ENCODE measurements around the gene VPS39. TPM values are rescaled to one million over a fixed set of nuclear protein-coding genes. Genes with fewer than 3 reads are reported as not detected.
A peak's percentile ranks its signal among the peaks of the same experiment; 100 is the strongest.

The VPS39 gene
- total RNA-seq, 1 donor from 2014 or later: 66.9 TPM

- Histone ChIP-seq H3K9me3 (ENCODE audit: low read depth) (no peaks in the 10 kb centered on the region), H2AFZ (replicated peaks) (no peak overlapping the region), H3K27me3 (no peaks in the 10 kb centered on the region), H3K79me2 (ENCODE audit: low read depth) (peaks cover 17% of the 10 kb centered on the region), H3K27ac (no peak overlapping the region), H3K4me3 (no peak overlapping the region), H4K20me1 (ENCODE audit: low read depth) (no peaks in the 10 kb centered on the region), H3K36me3 (peaks cover 12% of the 10 kb centered on the region), H3K4me2 (no peak overlapping the region), H3K4me1 (no peaks in the 10 kb centered on the region), H3K9ac (no peak overlapping the region), H3F3A (ENCODE audit: low read depth) (no peaks in the 10 kb centered on the region)
- Mint-ChIP-seq H3K27me3 (ENCODE audit: insufficient read depth, low read depth) (no peaks in the 10 kb centered on the region), H3K4me1 (no peaks in the 10 kb centered on the region), H3K36me3 (peaks cover 19% of the 10 kb centered on the region), H3K4me3 (no peak overlapping the region), H3K27ac (no peak overlapping the region), H3K9me3 (peaks cover 8% of the 10 kb centered on the region)
- DNase-seq (ENCODE audit: low spot score): no peak
- TF ChIP-seq EZH2phosphoT487 (IDR thresholded peaks at IDR 0.05) (no peak), EZH2 (IDR thresholded peaks at IDR 0.05) (no peak), CTCF (IDR thresholded peaks at IDR 0.05) (no peak)
Measured at GRCh38 chr15:42191610-42192346, 16.3 kb downstream of the VPS39 start.

GRCh38 chr15:42190370-42190769 lies 17.7 kb downstream of the VPS39 start:
- Histone ChIP-seq H3K36me3 (peaks cover 12% of the 10 kb centered on the region), H3K4me1 (no peaks in the 10 kb centered on the region), H3K79me2 (ENCODE audit: low read depth) (peaks cover 14% of the 10 kb centered on the region), H3K9me3 (ENCODE audit: low read depth) (no peaks in the 10 kb centered on the region), H3K27me3 (no peaks in the 10 kb centered on the region), H3K4me3 (no peak overlapping the region), H3K9ac (no peak overlapping the region), H2AFZ (replicated peaks) (no peak overlapping the region), H3K27ac (no peak overlapping the region), H3K4me2 (no peak overlapping the region), H3F3A (ENCODE audit: low read depth) (no peaks in the 10 kb centered on the region), H4K20me1 (ENCODE audit: low read depth) (no peaks in the 10 kb centered on the region)
- no peaks in the 10 kb centered on the region for H3K9me3 Mint-ChIP-seq
- no peaks in the 10 kb centered on the region for H3K27me3 Mint-ChIP-seq (ENCODE audit: insufficient read depth, low read depth)
- DNase-seq (ENCODE audit: low spot score): no peak
- H3K4me3 Mint-ChIP-seq: no peak overlapping the region
- H3K4me1 Mint-ChIP-seq: no peaks in the 10 kb centered on the region
- TF ChIP-seq EZH2 (IDR thresholded peaks at IDR 0.05) (no peak), CTCF (IDR thresholded peaks at IDR 0.05) (no peak), EZH2phosphoT487 (IDR thresholded peaks at IDR 0.05) (no peak)
- peak overlapping the region; percentile 10 for H3K27ac Mint-ChIP-seq
- peaks cover 11% of the 10 kb centered on the region for H3K36me3 Mint-ChIP-seq

DNA sequence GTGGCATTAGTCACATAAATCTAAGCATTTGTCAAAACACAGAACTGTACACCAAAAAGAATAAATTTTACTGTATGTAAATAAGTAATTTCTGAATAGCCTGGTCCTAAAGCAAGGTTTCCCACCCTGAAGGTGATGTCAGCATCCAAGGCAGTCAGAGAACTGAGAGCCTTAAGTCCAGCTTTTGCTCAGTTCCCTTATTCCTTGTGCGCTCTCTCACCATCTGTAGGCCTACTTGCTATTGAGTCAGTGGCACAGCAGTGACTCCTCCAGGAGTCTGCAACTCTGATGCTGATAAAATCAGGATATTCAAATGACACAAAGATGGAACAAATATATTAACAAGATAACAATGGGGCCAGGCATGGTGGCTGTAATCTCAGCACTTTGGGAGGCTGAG lies 22.3 kb downstream of the VPS39 start:
- Mint-ChIP-seq H3K4me3 (no peak overlapping the region), H3K4me1 (no peaks in the 10 kb centered on the region), H3K9me3 (no peaks in the 10 kb centered on the region), H3K36me3 (peaks cover 16% of the 10 kb centered on the region), H3K27me3 (ENCODE audit: insufficient read depth, low read depth) (no peaks in the 10 kb centered on the region), H3K27ac (no peak overlapping the region)
- Histone ChIP-seq H3K9me3 (ENCODE audit: low read depth) (no peaks in the 10 kb centered on the region), H3K4me1 (no peaks in the 10 kb centered on the region), H3K4me2 (no peak overlapping the region), H3F3A (ENCODE audit: low read depth) (no peaks in the 10 kb centered on the region), H4K20me1 (ENCODE audit: low read depth) (no peaks in the 10 kb centered on the region), H3K36me3 (peaks cover 5% of the 10 kb centered on the region), H3K27me3 (no peaks in the 10 kb centered on the region), H3K9ac (no peak overlapping the region), H2AFZ (replicated peaks) (no peak overlapping the region), H3K27ac (no peak overlapping the region), H3K4me3 (no peak overlapping the region), H3K79me2 (ENCODE audit: low read depth) (no peaks in the 10 kb centered on the region)
- TF ChIP-seq CTCF (IDR thresholded peaks at IDR 0.05) (no peak), EZH2phosphoT487 (IDR thresholded peaks at IDR 0.05) (no peak), EZH2 (IDR thresholded peaks at IDR 0.05) (no peak)
- no peak for DNase-seq (ENCODE audit: low spot score)
